ENCODE results near the gene INF2. TPM values are rescaled to one million over a fixed set of nuclear protein-coding genes. Genes with fewer than 3 reads are reported as not detected.

INF2 gene
- total RNA-seq, 1 experiment from 2014 or later = 113 TPM

DNA sequence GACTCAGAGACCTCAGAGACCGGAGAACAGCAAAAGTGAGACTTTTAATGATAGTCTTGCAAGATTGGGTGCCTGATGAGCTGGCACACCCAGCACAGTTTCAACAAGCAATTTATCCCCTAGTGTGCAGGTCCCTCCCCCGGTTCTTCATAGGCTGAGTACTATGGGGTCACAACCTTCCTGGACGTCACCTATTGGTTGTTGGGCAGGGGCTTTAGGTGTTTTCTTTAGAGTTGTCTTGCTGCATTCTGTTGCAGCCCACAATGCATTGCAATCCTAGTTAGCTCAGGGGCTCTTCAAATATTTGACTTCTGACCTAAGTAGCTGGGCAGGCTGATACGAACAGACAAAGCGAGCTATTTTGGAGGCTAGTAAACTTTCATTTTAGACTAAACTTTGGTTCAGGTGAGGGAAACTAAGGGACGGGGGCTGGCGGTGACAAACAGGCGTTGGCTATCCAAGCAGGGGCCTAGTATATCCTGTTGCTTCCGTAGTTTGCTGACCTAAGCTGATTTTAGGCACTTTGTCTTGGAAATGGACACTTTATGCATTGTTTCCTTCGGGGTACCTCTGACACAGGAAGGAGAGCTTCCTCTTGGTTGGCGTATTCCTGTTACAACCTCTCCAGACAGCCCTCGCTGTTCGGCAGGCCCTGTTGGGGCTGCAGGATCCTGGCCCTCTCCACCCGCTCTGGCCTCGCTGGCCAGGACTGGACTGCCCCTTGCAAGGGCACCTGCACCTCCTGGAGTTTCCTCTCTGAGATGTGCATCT is 77.6 kb downstream of the INF2 start:
- no peaks in the 10 kb centered on the region for H3K9me2 ChIP-seq (ENCODE audit: insufficient read depth)
- no peak overlapping the region for H3K4me2 ChIP-seq
- H3K27ac ChIP-seq = no peak overlapping the region
- POLR2A ChIA-PET (ENCODE audit: unreplicated experiment) = no interaction called here
- DNase-seq = no peak
- no peaks in the 10 kb centered on the region for H3K79me2 ChIP-seq (ENCODE audit: low read depth)
- H3K4me1 ChIP-seq (replicated peaks; ENCODE audit: insufficient read depth) = peaks cover 3% of the 10 kb centered on the region; the same call in 1 of the 2 replicates
- BruUV-seq (replicated peaks) = no TSS peak
- H3K36me3 ChIP-seq (ENCODE audit: low read depth) = peaks cover 2% of the 10 kb centered on the region; the same call in 1 of the 2 replicates
- intact Hi-C loops (cut with micrococcal nuclease; ENCODE audit: unreplicated experiment) = loop anchor here (5.0 kb wide), 1 partner anchor 280 kb away; no protein-coding TSS in a partner anchor
- TF ChIP-seq EZH2 (IDR thresholded peaks at IDR 0.05; ENCODE audit: low read depth) = no peak
- TF ChIP-seq, protein P1, sequence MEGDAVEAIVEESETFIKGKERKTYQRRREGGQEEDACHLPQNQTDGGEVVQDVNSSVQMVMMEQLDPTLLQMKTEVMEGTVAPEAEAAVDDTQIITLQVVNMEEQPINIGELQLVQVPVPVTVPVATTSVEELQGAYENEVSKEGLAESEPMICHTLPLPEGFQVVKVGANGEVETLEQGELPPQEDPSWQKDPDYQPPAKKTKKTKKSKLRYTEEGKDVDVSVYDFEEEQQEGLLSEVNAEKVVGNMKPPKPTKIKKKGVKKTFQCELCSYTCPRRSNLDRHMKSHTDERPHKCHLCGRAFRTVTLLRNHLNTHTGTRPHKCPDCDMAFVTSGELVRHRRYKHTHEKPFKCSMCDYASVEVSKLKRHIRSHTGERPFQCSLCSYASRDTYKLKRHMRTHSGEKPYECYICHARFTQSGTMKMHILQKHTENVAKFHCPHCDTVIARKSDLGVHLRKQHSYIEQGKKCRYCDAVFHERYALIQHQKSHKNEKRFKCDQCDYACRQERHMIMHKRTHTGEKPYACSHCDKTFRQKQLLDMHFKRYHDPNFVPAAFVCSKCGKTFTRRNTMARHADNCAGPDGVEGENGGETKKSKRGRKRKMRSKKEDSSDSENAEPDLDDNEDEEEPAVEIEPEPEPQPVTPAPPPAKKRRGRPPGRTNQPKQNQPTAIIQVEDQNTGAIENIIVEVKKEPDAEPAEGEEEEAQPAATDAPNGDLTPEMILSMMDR (conservative IDR thresholded peaks at IDR 0.05) = no peak
- peaks cover 24% of the 10 kb centered on the region; the same call in 1 of the 2 replicates for H3F3A ChIP-seq (ENCODE audit: insufficient read depth, low read depth)
- H4K20me1 ChIP-seq (ENCODE audit: insufficient read depth) = no peaks in the 10 kb centered on the region
- H3K9me3 ChIP-seq (ENCODE audit: insufficient read depth, low read depth) = no peaks in the 10 kb centered on the region
- CTCF ChIA-PET = no interaction called here
- H3K4me3 ChIP-seq = no peak overlapping the region
- no peak overlapping the region for H2AFZ ChIP-seq
- H3K27me3 ChIP-seq (ENCODE audit: insufficient read depth, low read depth) = no peaks in the 10 kb centered on the region

GRCh38 chr14:104767634-104767918 is 78.2 kb downstream of the INF2 start:
- Histone ChIP-seq H3K9me3 (ENCODE audit: insufficient read depth, low read depth) (no peaks in the 10 kb centered on the region), H2AFZ (no peak overlapping the region), H3K4me3 (no peak overlapping the region), H4K20me1 (ENCODE audit: insufficient read depth) (no peaks in the 10 kb centered on the region), H3F3A (ENCODE audit: insufficient read depth, low read depth) (peaks cover 24% of the 10 kb centered on the region; the same call in 1 of the 2 replicates), H3K27ac (no peak overlapping the region), H3K4me2 (no peak overlapping the region), H3K9me2 (ENCODE audit: insufficient read depth) (no peaks in the 10 kb centered on the region), H3K79me2 (ENCODE audit: low read depth) (no peaks in the 10 kb centered on the region), H3K27me3 (ENCODE audit: insufficient read depth, low read depth) (no peaks in the 10 kb centered on the region), H3K4me1 (replicated peaks; ENCODE audit: insufficient read depth) (peaks cover 3% of the 10 kb centered on the region; the same call in 1 of the 2 replicates), H3K36me3 (ENCODE audit: low read depth) (no peaks in the 10 kb centered on the region; the same call in 1 of the 2 replicates)
- no TSS peak for BruUV-seq (replicated peaks)
- TF ChIP-seq, protein P1 (conservative IDR thresholded peaks at IDR 0.05) = no peak
- TF ChIP-seq EZH2 (IDR thresholded peaks at IDR 0.05; ENCODE audit: low read depth) = no peak
- CTCF ChIA-PET = interaction anchor here (0.9 kb wide), 1 partner anchor 59 kb away, joined by 5 read pairs; no protein-coding TSS in a partner anchor
- intact Hi-C loops (cut with micrococcal nuclease; ENCODE audit: unreplicated experiment) = loop anchor here (5.0 kb wide), 1 partner anchor 280 kb away; no protein-coding TSS in a partner anchor
- POLR2A ChIA-PET (ENCODE audit: unreplicated experiment) = no interaction called here
- no peak for DNase-seq

DNA sequence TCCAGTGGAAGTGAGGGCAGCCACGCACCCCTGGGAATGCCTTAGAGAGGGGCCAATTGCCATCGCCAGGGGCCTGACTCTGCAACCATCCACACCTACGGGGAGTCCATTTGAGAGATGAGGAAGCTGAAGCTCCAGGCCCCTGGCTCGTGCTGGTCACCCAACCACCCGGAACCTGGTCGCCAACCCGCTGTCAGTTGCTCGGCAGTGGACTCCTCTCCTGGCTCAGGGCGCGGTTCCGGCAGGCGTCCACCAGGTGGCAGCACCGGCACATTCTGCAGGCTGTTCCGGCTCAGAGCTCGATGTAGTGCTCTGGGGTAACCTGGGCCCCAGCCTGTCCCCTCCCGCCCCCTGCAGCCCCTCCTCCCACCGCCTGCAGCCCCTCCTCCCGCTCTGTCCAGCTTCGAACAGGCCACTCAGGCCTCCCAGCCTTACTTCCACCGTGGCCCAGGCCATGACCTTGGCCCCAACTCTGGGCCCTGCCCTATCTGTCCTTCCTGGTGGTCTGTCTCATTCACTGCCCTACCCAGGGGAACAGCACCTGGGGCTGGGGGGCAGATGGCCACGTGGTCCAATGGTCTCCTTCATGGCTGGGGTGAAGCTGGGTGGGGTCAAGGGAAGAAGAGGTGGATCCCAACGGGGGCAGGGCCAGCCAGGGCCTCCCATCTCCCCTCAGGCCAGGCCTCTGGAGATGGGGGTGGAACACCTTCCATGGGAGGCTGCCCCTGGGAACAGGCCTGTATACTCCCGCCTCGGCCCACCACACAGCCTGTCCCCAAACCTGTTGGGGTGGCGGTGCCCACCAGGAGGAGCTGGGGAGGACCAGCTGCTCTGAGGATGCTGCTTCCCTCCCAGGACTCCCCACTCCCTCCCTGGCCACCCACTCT is 79.3 kb downstream of the INF2 start:
- BruUV-seq (replicated peaks) = no TSS peak
- Histone ChIP-seq H3F3A (ENCODE audit: insufficient read depth, low read depth) (peaks cover 24% of the 10 kb centered on the region; the same call in 1 of the 2 replicates), H3K4me1 (replicated peaks; ENCODE audit: insufficient read depth) (peaks cover 3% of the 10 kb centered on the region; the same call in 1 of the 2 replicates), H3K4me3 (no peak overlapping the region), H3K9me3 (ENCODE audit: insufficient read depth, low read depth) (no peaks in the 10 kb centered on the region), H4K20me1 (ENCODE audit: insufficient read depth) (no peaks in the 10 kb centered on the region), H3K4me2 (no peak overlapping the region), H3K27ac (no peak overlapping the region), H3K79me2 (ENCODE audit: low read depth) (no peaks in the 10 kb centered on the region), H2AFZ (no peak overlapping the region), H3K36me3 (ENCODE audit: low read depth) (no peaks in the 10 kb centered on the region; the same call in 1 of the 2 replicates), H3K9me2 (ENCODE audit: insufficient read depth) (no peaks in the 10 kb centered on the region), H3K27me3 (ENCODE audit: insufficient read depth, low read depth) (no peaks in the 10 kb centered on the region)
- intact Hi-C loops (cut with micrococcal nuclease; ENCODE audit: unreplicated experiment) = loop anchor here (1.0 to 5.0 kb wide), 2 partner anchors 58 to 279 kb away; no protein-coding TSS in a partner anchor
- TF ChIP-seq EZH2 (IDR thresholded peaks at IDR 0.05; ENCODE audit: low read depth) = no peak
- TF ChIP-seq, protein P1 (conservative IDR thresholded peaks at IDR 0.05) = peak; percentile 81
- ChIA-PET CTCF (interaction anchor here (0.9 to 1.0 kb wide), 2 partner anchors 58 to 200 kb away, joined by 3 to 5 read pairs; no protein-coding TSS in a partner anchor), POLR2A (ENCODE audit: unreplicated experiment) (interaction anchor here (0.6 to 0.7 kb wide), 2 partner anchors 95 to 317 kb away, joined by 3 to 29 read pairs; no protein-coding TSS in a partner anchor)
- peak; percentile 64 to 82 for DNase-seq

All from PC-9 (cell line).